ENCODE results near the gene ECT2. TPM values are rescaled to one million over a fixed set of nuclear protein-coding genes. Genes with fewer than 3 reads are reported as not detected.

ECT2 gene
- total RNA-seq, 2 experiments from 2014 or later: 51.5 to 66.1 TPM

GRCh38 chr3:172800156-172800555 is 49.6 kb downstream of the ECT2 start:
- POLR2A ChIA-PET: interaction anchor here (0.9 to 1.8 kb wide), 4 partner anchors 12 to 23 kb away, joined by 3 to 7 read pairs (median 4); no protein-coding TSS in a partner anchor
- CTCF ChIA-PET (ENCODE audit: unreplicated experiment): no interaction called here
- peaks cover 4% of the 10 kb centered on the region; the same call in 1 of the 2 replicates for H3K79me2 ChIP-seq (ENCODE audit: insufficient read depth, low read depth, low read length)
- no peaks in the 10 kb centered on the region for H3K9me3 ChIP-seq (ENCODE audit: low read length)
- H3K4me3 ChIP-seq (ENCODE audit: low read depth, low read length, poor library complexity, severe bottlenecking): no peak overlapping the region
- no peaks in the 10 kb centered on the region for H3K9me2 ChIP-seq (ENCODE audit: insufficient read depth, low read length)
- peaks cover 94% of the 10 kb centered on the region for H3K36me3 ChIP-seq (ENCODE audit: insufficient read depth, low read length)
- no peaks in the 10 kb centered on the region for H3K4me1 ChIP-seq (ENCODE audit: insufficient read depth, low read length, poor library complexity, severe bottlenecking)
- H2AFZ ChIP-seq (ENCODE audit: low read length): no peak overlapping the region
- TF ChIP-seq EZH2phosphoT487 (IDR thresholded peaks at IDR 0.05; ENCODE audit: borderline replicate concordance, low read depth, low read length): no peak
- TF ChIP-seq, protein P1, sequence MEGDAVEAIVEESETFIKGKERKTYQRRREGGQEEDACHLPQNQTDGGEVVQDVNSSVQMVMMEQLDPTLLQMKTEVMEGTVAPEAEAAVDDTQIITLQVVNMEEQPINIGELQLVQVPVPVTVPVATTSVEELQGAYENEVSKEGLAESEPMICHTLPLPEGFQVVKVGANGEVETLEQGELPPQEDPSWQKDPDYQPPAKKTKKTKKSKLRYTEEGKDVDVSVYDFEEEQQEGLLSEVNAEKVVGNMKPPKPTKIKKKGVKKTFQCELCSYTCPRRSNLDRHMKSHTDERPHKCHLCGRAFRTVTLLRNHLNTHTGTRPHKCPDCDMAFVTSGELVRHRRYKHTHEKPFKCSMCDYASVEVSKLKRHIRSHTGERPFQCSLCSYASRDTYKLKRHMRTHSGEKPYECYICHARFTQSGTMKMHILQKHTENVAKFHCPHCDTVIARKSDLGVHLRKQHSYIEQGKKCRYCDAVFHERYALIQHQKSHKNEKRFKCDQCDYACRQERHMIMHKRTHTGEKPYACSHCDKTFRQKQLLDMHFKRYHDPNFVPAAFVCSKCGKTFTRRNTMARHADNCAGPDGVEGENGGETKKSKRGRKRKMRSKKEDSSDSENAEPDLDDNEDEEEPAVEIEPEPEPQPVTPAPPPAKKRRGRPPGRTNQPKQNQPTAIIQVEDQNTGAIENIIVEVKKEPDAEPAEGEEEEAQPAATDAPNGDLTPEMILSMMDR (conservative IDR thresholded peaks at IDR 0.05; ENCODE audit: low read length): no peak
- no peak overlapping the region for H3K4me2 ChIP-seq (ENCODE audit: low read length)
- H4K20me1 ChIP-seq (ENCODE audit: insufficient read depth, low read length): no peaks in the 10 kb centered on the region
- no TSS peak for BruUV-seq (replicated peaks)
- intact Hi-C loops (cut with micrococcal nuclease; ENCODE audit: unreplicated experiment): no loop called here
- no peak overlapping the region for H3K27ac ChIP-seq (ENCODE audit: low read depth, low read length, poor library complexity, severe bottlenecking)
- no peak for DNase-seq (ENCODE audit: low spot score)

- POLR2A ChIA-PET: no interaction called here
These were observed 53.0 kb downstream of the ECT2 start for GRCh38 chr3:172803489-172803888.

GRCh38 chr3:172804323-172804722 is 53.8 kb downstream of the ECT2 start:
- intact Hi-C loops (cut with micrococcal nuclease; ENCODE audit: unreplicated experiment): no loop called here
- H3K4me3 ChIP-seq (ENCODE audit: low read depth, low read length, poor library complexity, severe bottlenecking): no peak overlapping the region
- TF ChIP-seq EZH2phosphoT487 (IDR thresholded peaks at IDR 0.05; ENCODE audit: borderline replicate concordance, low read depth, low read length): no peak
- TF ChIP-seq, protein P1 (conservative IDR thresholded peaks at IDR 0.05; ENCODE audit: low read length): no peak
- POLR2A ChIA-PET: no interaction called here
- peaks cover 95% of the 10 kb centered on the region for H3K36me3 ChIP-seq (ENCODE audit: insufficient read depth, low read length)
- H3K4me2 ChIP-seq (ENCODE audit: low read length): no peak overlapping the region
- BruUV-seq (replicated peaks): no TSS peak
- no peaks in the 10 kb centered on the region for H3K79me2 ChIP-seq (ENCODE audit: insufficient read depth, low read depth, low read length)
- H2AFZ ChIP-seq (ENCODE audit: low read length): no peak overlapping the region
- no peaks in the 10 kb centered on the region for H3K9me3 ChIP-seq (ENCODE audit: low read length)
- DNase-seq (ENCODE audit: low spot score): no peak
- no peaks in the 10 kb centered on the region for H4K20me1 ChIP-seq (ENCODE audit: insufficient read depth, low read length)
- H3K4me1 ChIP-seq (ENCODE audit: insufficient read depth, low read length, poor library complexity, severe bottlenecking): no peaks in the 10 kb centered on the region
- H3K27ac ChIP-seq (ENCODE audit: low read depth, low read length, poor library complexity, severe bottlenecking): no peak overlapping the region
- no peaks in the 10 kb centered on the region for H3K9me2 ChIP-seq (ENCODE audit: insufficient read depth, low read length)
- CTCF ChIA-PET (ENCODE audit: unreplicated experiment): no interaction called here

More at GRCh38 chr3:172803489-172803888, 53.0 kb downstream of the ECT2 start:
- CTCF ChIA-PET (ENCODE audit: unreplicated experiment): no interaction called here
- no peak overlapping the region for H2AFZ ChIP-seq (ENCODE audit: low read length)
- no peak for TF ChIP-seq EZH2phosphoT487 (IDR thresholded peaks at IDR 0.05; ENCODE audit: borderline replicate concordance, low read depth, low read length)
- TF ChIP-seq, protein P1 (conservative IDR thresholded peaks at IDR 0.05; ENCODE audit: low read length): no peak
- no peak overlapping the region for H3K27ac ChIP-seq (ENCODE audit: low read depth, low read length, poor library complexity, severe bottlenecking)
- H3K79me2 ChIP-seq (ENCODE audit: insufficient read depth, low read depth, low read length): no peaks in the 10 kb centered on the region
- no peaks in the 10 kb centered on the region for H3K9me3 ChIP-seq (ENCODE audit: low read length)
- H3K4me3 ChIP-seq (ENCODE audit: low read depth, low read length, poor library complexity, severe bottlenecking): no peak overlapping the region
- H3K4me2 ChIP-seq (ENCODE audit: low read length): no peak overlapping the region
- H3K9me2 ChIP-seq (ENCODE audit: insufficient read depth, low read length): no peaks in the 10 kb centered on the region
- no TSS peak for BruUV-seq (replicated peaks)
- H3K4me1 ChIP-seq (ENCODE audit: insufficient read depth, low read length, poor library complexity, severe bottlenecking): no peaks in the 10 kb centered on the region
- no peak for DNase-seq (ENCODE audit: low spot score)
- H4K20me1 ChIP-seq (ENCODE audit: insufficient read depth, low read length): no peaks in the 10 kb centered on the region
- intact Hi-C loops (cut with micrococcal nuclease; ENCODE audit: unreplicated experiment): no loop called here
- peaks cover 95% of the 10 kb centered on the region for H3K36me3 ChIP-seq (ENCODE audit: insufficient read depth, low read length)

All from OCI-LY7 (cell line).